HFFc6 (cell line): ENCODE data around the gene ASPSCR1. TPM values are rescaled to one million over a fixed set of nuclear protein-coding genes. Genes with fewer than 3 reads are reported as not detected.

ENCODE experiments used
- DNase-seq: peaks from one replicate; pipeline ENCODE4 v3.0.0-alpha.2; 2018
- H3K27ac Mint-ChIP-seq: 2 replicates; pipeline ENCODE4 v1.8.0; 2020; ENCODE audit warnings: mild to moderate bottlenecking, mixed read lengths
- H3K27me3 Mint-ChIP-seq: 2 replicates; pipeline ENCODE4 v1.8.0; 2021; ENCODE audit warnings: mild to moderate bottlenecking, moderate library complexity, mixed read lengths; ENCODE audit not compliant: insufficient read depth
- H3K36me3 Mint-ChIP-seq: 2 replicates; pipeline ENCODE4 v1.8.0; 2021; ENCODE audit warnings: low read depth, mixed read lengths
- H3K4me1 Mint-ChIP-seq: 2 replicates; pipeline ENCODE4 v1.8.0; 2020; ENCODE audit warnings: low read depth, mixed read lengths
- H3K4me3 Mint-ChIP-seq: 2 replicates; pipeline ENCODE4 v1.8.0; 2020; ENCODE audit warnings: mild to moderate bottlenecking, moderate library complexity, mixed read lengths
- H3K9me3 Mint-ChIP-seq: 2 replicates; pipeline ENCODE4 v1.8.0; 2020; ENCODE audit warnings: mild to moderate bottlenecking, mixed read lengths
- CTCF ChIP-seq: fragments of 200-600 bp; sonication (generic); IDR thresholded peaks from 2 replicates; pipeline ENCODE4 v1.5.0; 2021; ENCODE audit warnings: antibody characterized with exemption, mild to moderate bottlenecking
- total RNA-seq, 6 experiments: library from RNA; stranded (reverse); fragmentation: NEBNext Ultra II Directional; extraction: Animal tissue kit (Norgen Biotek cat#: 25700); gene quantifications; 2 replicates in 1 of 6; 3 replicates in 5 of 6; pipeline ENCODE4 v1.2.3, GENCODE V29; 2021

The ASPSCR1 gene
- total RNA-seq, 6 experiments from 2014 or later, result 26.6 to 36.8 (median 34.7) TPM

- H3K27me3 Mint-ChIP-seq, result peaks cover 2% of the 10 kb centered on the region; the same call in 1 of the 2 replicates
- no peaks in the 10 kb centered on the region for H3K9me3 Mint-ChIP-seq
- peaks cover 21% of the 10 kb centered on the region for H3K4me1 Mint-ChIP-seq
- peaks cover 22% of the 10 kb centered on the region for H3K36me3 Mint-ChIP-seq
- DNase-seq, result no peak
- H3K27ac Mint-ChIP-seq, result peak overlapping the region; percentile 18; the same call in 1 of the 2 replicates
- H3K4me3 Mint-ChIP-seq, result peak overlapping the region; percentile 62; the same call in 1 of the 2 replicates
- no peak for TF ChIP-seq CTCF
These were observed 13.6 kb downstream of the ASPSCR1 start for GRCh38 chr17:81990836-81991683.

GRCh38 chr17:81991684-81992305 lies 14.4 kb downstream of the ASPSCR1 start:
- Mint-ChIP-seq H3K27me3 (peaks cover 1% of the 10 kb centered on the region; the same call in 1 of the 2 replicates), H3K9me3 (no peaks in the 10 kb centered on the region), H3K36me3 (peaks cover 17% of the 10 kb centered on the region), H3K4me1 (peaks cover 21% of the 10 kb centered on the region), H3K27ac (peak overlapping the region; percentile 18), H3K4me3 (peak overlapping the region; percentile 62)
- peak; percentile 71 for DNase-seq
- no peak for TF ChIP-seq CTCF

GRCh38 chr17:81992306-81993102 lies 15.1 kb downstream of the ASPSCR1 start:
- no peaks in the 10 kb centered on the region for H3K9me3 Mint-ChIP-seq
- TF ChIP-seq CTCF, result no peak
- H3K27ac Mint-ChIP-seq, result peak overlapping the region; percentile 18; the same call in 1 of the 2 replicates
- peaks cover 21% of the 10 kb centered on the region for H3K4me1 Mint-ChIP-seq
- H3K4me3 Mint-ChIP-seq, result peak overlapping the region; percentile 62; the same call in 1 of the 2 replicates
- no peak for DNase-seq
- H3K27me3 Mint-ChIP-seq, result no peaks in the 10 kb centered on the region; the same call in 1 of the 2 replicates
- peaks cover 15% of the 10 kb centered on the region for H3K36me3 Mint-ChIP-seq

GRCh38 chr17:81993729-81994592 lies 16.5 kb downstream of the ASPSCR1 start:
- H3K36me3 Mint-ChIP-seq, result peaks cover 15% of the 10 kb centered on the region

More at GRCh38 chr17:81993729-81994592, 16.5 kb downstream of the ASPSCR1 start:
- no peaks in the 10 kb centered on the region; the same call in 1 of the 2 replicates for H3K27me3 Mint-ChIP-seq
- H3K27ac Mint-ChIP-seq, result no peak overlapping the region
- H3K4me3 Mint-ChIP-seq, result no peak overlapping the region
- TF ChIP-seq CTCF, result no peak
- peaks cover 21% of the 10 kb centered on the region for H3K4me1 Mint-ChIP-seq
- DNase-seq, result no peak
- H3K9me3 Mint-ChIP-seq, result no peaks in the 10 kb centered on the region
